ENCODE results near the gene KIF5C.
A peak's percentile ranks its signal among the peaks of the same experiment; 100 is the strongest.

KIF5C gene

GRCh38 chr2:148926981-148927401, 52.0 kb downstream of the KIF5C start:
- DNase-seq (ENCODE audit: low read depth in 1 of 2, low spot score in 1 of 2): peak; percentile 26 to 76
- peak overlapping the region; percentile 33 for H3K4me3 ChIP-seq (replicated peaks; ENCODE audit: insufficient read depth, low read length)

GRCh38 chr2:148928395-148928794, 53.4 kb downstream of the KIF5C start:
- H3K27ac ChIP-seq (replicated peaks): no peak overlapping the region
- no peaks in the 10 kb centered on the region for H3K27me3 ChIP-seq (ENCODE audit: insufficient read depth, poor library complexity, severe bottlenecking)
- H3K4me3 ChIP-seq (replicated peaks; ENCODE audit: insufficient read depth, low read length): no peak overlapping the region
- no peak for DNase-seq (ENCODE audit: low read depth in 1 of 2, low spot score in 1 of 2)
- TF ChIP-seq SPI1 (IDR thresholded peaks at IDR 0.05; ENCODE audit: borderline replicate concordance, low read depth) (no peak), CTCF (IDR thresholded peaks at IDR 0.05; ENCODE audit: insufficient read depth, low read length) (no peak), GABPA (IDR thresholded peaks at IDR 0.05; ENCODE audit: low read depth) (no peak), POLR2AphosphoS5 (IDR thresholded peaks at IDR 0.05; ENCODE audit: low read depth) (no peak), REST (IDR thresholded peaks at IDR 0.05; ENCODE audit: insufficient replicate concordance, low read depth) (no peak)

More at GRCh38 chr2:148926981-148927401, 52.0 kb downstream of the KIF5C start:
- peak overlapping the region; percentile 27 for H3K27ac ChIP-seq (replicated peaks)
- H3K27me3 ChIP-seq (ENCODE audit: insufficient read depth, poor library complexity, severe bottlenecking): no peaks in the 10 kb centered on the region
- TF ChIP-seq CTCF (IDR thresholded peaks at IDR 0.05; ENCODE audit: insufficient read depth, low read length) (no peak), REST (IDR thresholded peaks at IDR 0.05; ENCODE audit: insufficient replicate concordance, low read depth) (no peak), GABPA (IDR thresholded peaks at IDR 0.05; ENCODE audit: low read depth) (no peak), POLR2AphosphoS5 (IDR thresholded peaks at IDR 0.05; ENCODE audit: low read depth) (no peak), SPI1 (IDR thresholded peaks at IDR 0.05; ENCODE audit: borderline replicate concordance, low read depth) (no peak)

GRCh38 chr2:148930046-148930775, 55.2 kb downstream of the KIF5C start:
- H3K4me3 ChIP-seq (replicated peaks; ENCODE audit: insufficient read depth, low read length): no peak overlapping the region
- no peaks in the 10 kb centered on the region for H3K27me3 ChIP-seq (ENCODE audit: insufficient read depth, poor library complexity, severe bottlenecking)
- H3K27ac ChIP-seq (replicated peaks): no peak overlapping the region
- no peak for DNase-seq (ENCODE audit: low read depth in 1 of 2, low spot score in 1 of 2)
- TF ChIP-seq GABPA (IDR thresholded peaks at IDR 0.05; ENCODE audit: low read depth): no peak
- TF ChIP-seq CTCF (IDR thresholded peaks at IDR 0.05; ENCODE audit: insufficient read depth, low read length): no peak
- no peak for TF ChIP-seq REST (IDR thresholded peaks at IDR 0.05; ENCODE audit: insufficient replicate concordance, low read depth)
- no peak for TF ChIP-seq POLR2AphosphoS5 (IDR thresholded peaks at IDR 0.05; ENCODE audit: low read depth)
- TF ChIP-seq SPI1 (IDR thresholded peaks at IDR 0.05; ENCODE audit: borderline replicate concordance, low read depth): no peak
